OCI-LY1 (cell line): Measurements from ENCODE around the gene ACTR2.

Experiments used
- H2AFZ ChIP-seq: fragments of 200-600 bp; sonication (generic), shearing (Covaris generic); 2 replicates; pipeline ENCODE4 v1.6.0; 2014; ENCODE audit warnings: antibody characterized with exemption, mild to moderate bottlenecking, low read length
- H3F3A ChIP-seq: fragments of 200-600 bp; sonication (generic), shearing (Covaris generic); 2 replicates; pipeline ENCODE4 v1.6.0; 2014; ENCODE audit warnings: mild to moderate bottlenecking, antibody characterized with exemption, low read length, moderate library complexity; ENCODE audit not compliant: insufficient read depth
- H3K27ac ChIP-seq: fragments of 200-600 bp; sonication (generic); 2 replicates; pipeline ENCODE4 v1.5.1; 2014; ENCODE audit warnings: low read length, mixed run types, mild to moderate bottlenecking, low read depth; ENCODE audit not compliant: poor library complexity, severe bottlenecking
- H3K27me3 ChIP-seq: fragments of 200-600 bp; sonication (generic); 2 replicates; pipeline ENCODE4 v1.6.0; 2014; ENCODE audit warnings: antibody characterized with exemption, mild to moderate bottlenecking, low read length, moderate library complexity; ENCODE audit not compliant: insufficient read depth
- H3K36me3 ChIP-seq: fragments of 200-600 bp; sonication (generic); 2 replicates; pipeline ENCODE4 v1.6.1; 2014; ENCODE audit warnings: mild to moderate bottlenecking, antibody characterized with exemption, low read length, moderate library complexity, mixed read lengths; ENCODE audit not compliant: insufficient read depth
- H3K4me1 ChIP-seq: fragments of 200-600 bp; sonication (generic); 2 replicates; pipeline ENCODE4 v1.5.1; 2014; ENCODE audit warnings: mild to moderate bottlenecking, low read length, moderate library complexity; ENCODE audit not compliant: insufficient read depth, severe bottlenecking
- H3K4me2 ChIP-seq: fragments of 200-600 bp; sonication (generic), shearing (Covaris generic); 2 replicates; pipeline ENCODE4 v1.6.1; 2014; ENCODE audit warnings: low read length
- H3K4me3 ChIP-seq: fragments of 200-600 bp; sonication (generic); 2 replicates; pipeline ENCODE4 v1.5.1; 2014; ENCODE audit warnings: low read length, low read depth, mild to moderate bottlenecking, mixed read lengths; ENCODE audit not compliant: poor library complexity, severe bottlenecking
- H3K79me2 ChIP-seq: fragments of 200-600 bp; shearing (Covaris generic); 2 replicates; pipeline ENCODE4 v1.6.1; 2016; ENCODE audit warnings: mixed run types, low read length, mixed read lengths; ENCODE audit not compliant: insufficient read depth
- H3K9ac ChIP-seq: fragments of 200-600 bp; sonication (generic), shearing (Covaris generic); 2 replicates; pipeline ENCODE4 v1.6.1; 2014; ENCODE audit warnings: mild to moderate bottlenecking, low read length, mixed read lengths
- H3K9me2 ChIP-seq: fragments of 200-600 bp; sonication (generic), shearing (Covaris generic); 2 replicates; pipeline ENCODE4 v1.6.1; 2014; ENCODE audit warnings: low read depth, mild to moderate bottlenecking, low read length, mixed read lengths
- H3K9me3 ChIP-seq: fragments of 200-600 bp; shearing (Covaris generic); 2 replicates; pipeline ENCODE4 v1.6.1; 2014; ENCODE audit warnings: low read length, mixed read lengths
- H4K20me1 ChIP-seq: fragments of 200-600 bp; sonication (generic), shearing (Covaris generic); 2 replicates; pipeline ENCODE4 v1.6.0; 2016; ENCODE audit warnings: mild to moderate bottlenecking, low read length; ENCODE audit not compliant: insufficient read depth
- CTCF ChIP-seq: fragments of 200-600 bp; sonication (generic), shearing (Covaris generic); IDR thresholded peaks from 2 replicates; pipeline ENCODE4 v1.5.1; 2017; ENCODE audit warnings: mild to moderate bottlenecking, antibody characterized with exemption, low read length, moderate library complexity, mixed read lengths
- EZH2 ChIP-seq: fragments of 200-600 bp; sonication (generic), shearing (Covaris generic); IDR thresholded peaks from 2 replicates; pipeline ENCODE4 v1.8.0; 2017; ENCODE audit warnings: borderline replicate concordance, mixed run types, mild to moderate bottlenecking, antibody characterized with exemption, low read length, moderate library complexity, mixed read lengths

ACTR2 gene

DNA sequence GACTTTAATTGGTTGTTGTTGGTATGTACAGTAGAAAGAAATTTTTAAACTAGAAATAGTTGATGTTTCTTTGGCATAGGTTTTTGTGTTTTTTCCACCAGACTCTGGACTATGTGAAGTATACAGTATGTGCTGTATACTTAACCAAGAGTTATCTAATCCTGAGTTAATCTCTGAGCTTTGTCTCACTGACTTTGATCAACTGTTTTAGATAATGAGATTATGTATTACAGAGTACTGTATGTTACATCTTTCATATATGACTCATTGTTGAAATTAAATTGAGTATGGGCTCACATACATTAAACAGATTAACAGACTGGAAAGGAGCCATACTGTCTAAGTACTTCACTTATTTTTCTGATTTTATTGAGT, 38.0 kb downstream of the ACTR2 start:
- Histone ChIP-seq H3K4me1 (no peaks in the 10 kb centered on the region), H3K27me3 (no peaks in the 10 kb centered on the region), H2AFZ (no peak overlapping the region), H3F3A (no peaks in the 10 kb centered on the region), H3K4me3 (no peak overlapping the region), H3K9ac (no peak overlapping the region), H3K36me3 (peaks cover 87% of the 10 kb centered on the region), H3K9me2 (no peaks in the 10 kb centered on the region), H3K27ac (no peak overlapping the region), H3K4me2 (no peak overlapping the region), H3K79me2 (no peaks in the 10 kb centered on the region), H4K20me1 (no peaks in the 10 kb centered on the region), H3K9me3 (no peaks in the 10 kb centered on the region)
- TF ChIP-seq CTCF = no peak
- TF ChIP-seq EZH2 = no peak

DNA sequence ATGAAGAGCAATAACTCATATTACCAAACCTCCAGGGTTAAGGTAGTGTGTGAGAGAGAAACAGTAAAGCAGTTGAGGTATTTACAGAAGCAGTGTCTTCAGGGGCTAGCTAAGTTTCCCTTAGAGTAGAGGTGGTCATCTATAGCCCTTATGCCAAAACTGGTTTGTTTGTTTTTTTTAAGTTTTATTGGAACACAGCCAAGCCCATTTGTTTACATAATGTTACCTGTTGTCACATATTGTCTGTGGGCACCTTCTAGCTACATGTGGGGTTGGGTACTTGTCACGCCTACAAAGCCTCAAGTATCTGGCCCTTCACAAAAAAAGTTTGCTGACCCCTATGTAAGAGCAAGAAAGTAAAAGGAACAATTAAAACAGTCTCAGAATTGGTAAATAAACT, 39.4 kb downstream of the ACTR2 start:
- Histone ChIP-seq H3F3A (no peaks in the 10 kb centered on the region), H3K4me1 (no peaks in the 10 kb centered on the region), H3K27ac (no peak overlapping the region), H3K9me2 (no peaks in the 10 kb centered on the region), H3K9me3 (no peaks in the 10 kb centered on the region), H3K4me3 (no peak overlapping the region), H3K4me2 (no peak overlapping the region), H3K9ac (no peak overlapping the region), H3K27me3 (no peaks in the 10 kb centered on the region), H4K20me1 (no peaks in the 10 kb centered on the region), H3K36me3 (peaks cover 87% of the 10 kb centered on the region), H2AFZ (no peak overlapping the region), H3K79me2 (no peaks in the 10 kb centered on the region)
- TF ChIP-seq EZH2 (no peak), CTCF (no peak)

DNA sequence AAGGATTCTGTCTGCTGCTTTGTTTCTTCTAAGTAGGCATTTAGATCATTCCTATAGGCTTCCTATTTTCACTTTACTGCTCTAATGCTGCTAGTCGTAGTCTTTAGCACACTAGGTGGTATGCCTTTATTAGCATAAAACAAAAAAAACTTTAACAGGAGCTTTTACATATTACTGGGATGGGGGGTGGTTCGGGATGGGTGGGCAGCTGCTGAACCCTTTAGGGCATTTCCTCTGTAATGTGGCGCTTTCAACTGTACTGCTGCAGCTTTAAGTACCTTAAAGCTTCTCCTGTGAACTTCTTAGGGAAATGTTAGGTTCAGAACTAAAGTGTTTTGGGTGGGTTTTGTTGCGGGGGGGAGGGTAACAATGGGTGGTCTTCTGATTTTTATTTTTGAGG, 41.3 kb downstream of the ACTR2 start:
- no peak for TF ChIP-seq EZH2
- TF ChIP-seq CTCF = no peak
- no peak overlapping the region for H2AFZ ChIP-seq
- no peaks in the 10 kb centered on the region for H3F3A ChIP-seq
- H3K9me3 ChIP-seq = no peaks in the 10 kb centered on the region
- no peaks in the 10 kb centered on the region for H3K9me2 ChIP-seq
- H3K4me2 ChIP-seq = no peak overlapping the region
- H3K9ac ChIP-seq = no peak overlapping the region
- H3K79me2 ChIP-seq = no peaks in the 10 kb centered on the region
- no peak overlapping the region for H3K27ac ChIP-seq
- H3K4me3 ChIP-seq = no peak overlapping the region
- no peaks in the 10 kb centered on the region for H3K4me1 ChIP-seq
- H3K27me3 ChIP-seq = no peaks in the 10 kb centered on the region
- H4K20me1 ChIP-seq = no peaks in the 10 kb centered on the region
- peaks cover 89% of the 10 kb centered on the region for H3K36me3 ChIP-seq
